DMS153 treated with DMSO at 0.1 percent for 48 hours (cell line): ENCODE data around the gene HIBCH.
"Not testable (repeated sequence)": the region's sequence is repeated elsewhere in the genome, so short reads cannot be mapped to it uniquely, and the experiment has no call there.

Source experiments
- DNase-seq: peaks from one replicate; lab custom pipeline; 2025; ENCODE audit not compliant: unreplicated experiment; lab: John Stamatoyannopoulos, UW

HIBCH gene

GRCh38 chr2:190311893-190312634 lies 7.6 kb downstream of the HIBCH start:
- DNase-seq: no peak

- no peak for DNase-seq
Observed at GRCh38 chr2:190308031-190308430, 11.6 kb downstream of the HIBCH start.

- no peak for DNase-seq
Observed at GRCh38 chr2:190304404-190304803, 15.2 kb downstream of the HIBCH start.

GRCh38 chr2:190303647-190304046 lies 16.0 kb downstream of the HIBCH start:
- no peak for DNase-seq

- DNase-seq: no peak
Observed at GRCh38 chr2:190302052-190302451, 17.6 kb downstream of the HIBCH start.

- no peak for DNase-seq
Observed at GRCh38 chr2:190301032-190301431, 18.6 kb downstream of the HIBCH start.

- DNase-seq: not testable (repeated sequence)
Observed at GRCh38 chr2:190297880-190298279, 21.7 kb downstream of the HIBCH start.

GRCh38 chr2:190283783-190284182 lies 35.8 kb downstream of the HIBCH start:
- DNase-seq: no peak

- no peak for DNase-seq
Observed at GRCh38 chr2:190280565-190281350, 38.9 kb downstream of the HIBCH start.

GRCh38 chr2:190279256-190280134 lies 40.1 kb downstream of the HIBCH start:
- DNase-seq: not testable (repeated sequence)

- no peak for DNase-seq
Observed at GRCh38 chr2:190277234-190278112, 42.2 kb downstream of the HIBCH start.

GRCh38 chr2:190272457-190272842 lies 47.2 kb downstream of the HIBCH start:
- DNase-seq: no peak

- no peak for DNase-seq
Observed at GRCh38 chr2:190271783-190272456, 47.7 kb downstream of the HIBCH start.

- DNase-seq: no peak
Observed at GRCh38 chr2:190270298-190270697, 49.3 kb downstream of the HIBCH start.

GRCh38 chr2:190269699-190270098 lies 49.9 kb downstream of the HIBCH start:
- not testable (repeated sequence) for DNase-seq

GRCh38 chr2:190267302-190267701 lies 52.3 kb downstream of the HIBCH start:
- DNase-seq: no peak

GRCh38 chr2:190266314-190266713 lies 53.3 kb downstream of the HIBCH start:
- DNase-seq: no peak

GRCh38 chr2:190261851-190262250 lies 57.8 kb downstream of the HIBCH start:
- no peak for DNase-seq

- no peak for DNase-seq
Observed at GRCh38 chr2:190256087-190256486, 63.5 kb downstream of the HIBCH start.

GRCh38 chr2:190255676-190256075 lies 64.0 kb downstream of the HIBCH start:
- DNase-seq: no peak
